ENCODE results near the gene ACTN4. TPM values are rescaled to one million over a fixed set of nuclear protein-coding genes. Genes with fewer than 3 reads are reported as not detected.

Gene ACTN4
- total RNA-seq, 1 experiment from 2014 or later = 3,297 TPM

DNA sequence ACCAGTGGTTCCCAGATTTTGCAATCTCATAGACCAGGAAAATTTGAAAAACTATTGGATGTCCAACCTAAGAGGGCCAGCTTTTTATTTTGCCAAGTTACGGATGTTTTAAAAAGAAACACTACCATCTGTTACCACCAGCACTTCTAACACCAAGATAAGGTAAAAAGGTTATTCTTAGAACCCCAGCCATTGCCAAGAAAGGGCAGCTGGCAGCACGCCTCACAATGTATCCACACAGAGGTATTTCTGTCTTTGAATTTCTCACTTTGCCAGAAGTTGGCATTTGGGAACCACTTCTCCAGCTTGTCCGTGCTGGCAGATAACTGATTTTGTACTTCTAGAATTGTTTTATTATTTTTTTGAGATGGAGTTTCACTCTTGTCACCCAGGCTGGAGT lies 68.1 kb downstream of the ACTN4 start:
- ChIA-PET POLR2A (interaction anchor here (0.5 kb wide), 1 partner anchor 765 kb away, joined by 4 read pairs; the partner anchor contains the start of gene TIMM50), CTCF (interaction anchor here (1.3 kb wide), 1 partner anchor 11 kb away, joined by 3 read pairs; no protein-coding TSS in a partner anchor)
- peaks cover 76% of the 10 kb centered on the region for H3K4me1 ChIP-seq (ENCODE audit: control insufficient read depth, insufficient read depth, low read length)
- ATAC-seq (no peak), DNase-seq (ENCODE audit: low read depth, low spot score) (no peak)
- intact Hi-C loops (cut with micrococcal nuclease; ENCODE audit: unreplicated experiment) = no loop called here
- BruUV-seq (replicated peaks) = TSS peak; percentile 22
- no peaks in the 10 kb centered on the region for H3K27me3 ChIP-seq (ENCODE audit: control insufficient read depth, insufficient read depth, low read length)
- H3K4me3 ChIP-seq (ENCODE audit: low read depth in 2 of 2, low read length in 2 of 2) = no peak overlapping the region
- in situ Hi-C loops (cut with HindIII; ENCODE audit: low pct_unique_long_range_greater_than_20kb, low sequenced_read_pairs) = no loop called here
- H3K9me3 ChIP-seq (ENCODE audit: control insufficient read depth, insufficient read depth, low read depth, low read length) = no peaks in the 10 kb centered on the region
- peaks cover 82% of the 10 kb centered on the region for H3K36me3 ChIP-seq (ENCODE audit: control insufficient read depth, insufficient read depth, low read length)
- TF ChIP-seq POLR2AphosphoS5 (IDR thresholded peaks at IDR 0.05; ENCODE audit: low read depth, low read length) = no peak
- no peak for TF ChIP-seq REST (IDR thresholded peaks at IDR 0.05; ENCODE audit: insufficient read depth in 1 of 2, low read depth in 2 of 2, low read length in 1 of 2)
- TF ChIP-seq TCF7L2 (IDR thresholded peaks at IDR 0.05; ENCODE audit: low read depth, low read length) = no peak
- TF ChIP-seq SIN3A (IDR thresholded peaks at IDR 0.05; ENCODE audit: borderline replicate concordance, insufficient read depth, low read depth, low read length) = no peak
- TF ChIP-seq, protein P1, sequence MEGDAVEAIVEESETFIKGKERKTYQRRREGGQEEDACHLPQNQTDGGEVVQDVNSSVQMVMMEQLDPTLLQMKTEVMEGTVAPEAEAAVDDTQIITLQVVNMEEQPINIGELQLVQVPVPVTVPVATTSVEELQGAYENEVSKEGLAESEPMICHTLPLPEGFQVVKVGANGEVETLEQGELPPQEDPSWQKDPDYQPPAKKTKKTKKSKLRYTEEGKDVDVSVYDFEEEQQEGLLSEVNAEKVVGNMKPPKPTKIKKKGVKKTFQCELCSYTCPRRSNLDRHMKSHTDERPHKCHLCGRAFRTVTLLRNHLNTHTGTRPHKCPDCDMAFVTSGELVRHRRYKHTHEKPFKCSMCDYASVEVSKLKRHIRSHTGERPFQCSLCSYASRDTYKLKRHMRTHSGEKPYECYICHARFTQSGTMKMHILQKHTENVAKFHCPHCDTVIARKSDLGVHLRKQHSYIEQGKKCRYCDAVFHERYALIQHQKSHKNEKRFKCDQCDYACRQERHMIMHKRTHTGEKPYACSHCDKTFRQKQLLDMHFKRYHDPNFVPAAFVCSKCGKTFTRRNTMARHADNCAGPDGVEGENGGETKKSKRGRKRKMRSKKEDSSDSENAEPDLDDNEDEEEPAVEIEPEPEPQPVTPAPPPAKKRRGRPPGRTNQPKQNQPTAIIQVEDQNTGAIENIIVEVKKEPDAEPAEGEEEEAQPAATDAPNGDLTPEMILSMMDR (IDR thresholded peaks at IDR 0.05) = no peak
- no peak overlapping the region; the same call in 1 of the 2 replicates for H3K27ac ChIP-seq (ENCODE audit: low read length)

GRCh38 chr19:38717051-38717450 lies 69.6 kb downstream of the ACTN4 start:
- Histone ChIP-seq H3K4me1 (ENCODE audit: control insufficient read depth, insufficient read depth, low read length) (peaks cover 76% of the 10 kb centered on the region), H3K9me3 (ENCODE audit: control insufficient read depth, insufficient read depth, low read depth, low read length) (no peaks in the 10 kb centered on the region), H3K27me3 (ENCODE audit: control insufficient read depth, insufficient read depth, low read length) (no peaks in the 10 kb centered on the region), H3K36me3 (ENCODE audit: control insufficient read depth, insufficient read depth, low read length) (peaks cover 82% of the 10 kb centered on the region), H3K4me3 (ENCODE audit: low read depth in 2 of 2, low read length in 2 of 2) (no peak overlapping the region), H3K27ac (ENCODE audit: low read length) (no peak overlapping the region; the same call in 1 of the 2 replicates)
- no TSS peak for BruUV-seq (replicated peaks)
- POLR2A ChIA-PET = no interaction called here
- ATAC-seq = no peak
- intact Hi-C loops (cut with micrococcal nuclease; ENCODE audit: unreplicated experiment) (no loop called here), in situ Hi-C loops (cut with HindIII; ENCODE audit: low pct_unique_long_range_greater_than_20kb, low sequenced_read_pairs) (no loop called here)
- TF ChIP-seq SIN3A (IDR thresholded peaks at IDR 0.05; ENCODE audit: borderline replicate concordance, insufficient read depth, low read depth, low read length) = no peak
- TF ChIP-seq REST (IDR thresholded peaks at IDR 0.05; ENCODE audit: insufficient read depth in 1 of 2, low read depth in 2 of 2, low read length in 1 of 2) = no peak
- 0 out of 2 replicates have a peak, but pooled peaks have one; percentile 4 for TF ChIP-seq POLR2AphosphoS5 (IDR thresholded peaks at IDR 0.05; ENCODE audit: low read depth, low read length)
- TF ChIP-seq, protein P1 (IDR thresholded peaks at IDR 0.05) = no peak
- TF ChIP-seq TCF7L2 (IDR thresholded peaks at IDR 0.05; ENCODE audit: low read depth, low read length) = no peak
- CTCF ChIA-PET = no interaction called here
- DNase-seq (ENCODE audit: low read depth, low spot score) = no peak

All from Panc1 (cell line).